Mesendoderm (in vitro differentiated cells): Measurements from ENCODE around the gene TSSK3.

Source experiments
- DNase-seq: peaks from one replicate; pipeline ENCODE4 v3.0.0; 2013
- H2AK5ac ChIP-seq: 2 replicates; pipeline ENCODE4 v1.6.1; 2013; ENCODE audit warnings: low read length, inconsistent platforms
- H2BK120ac ChIP-seq: 2 replicates; pipeline ENCODE4 v1.6.1; 2013; ENCODE audit warnings: low read depth, mild to moderate bottlenecking, low read length, moderate library complexity, mixed read lengths
- H2BK15ac ChIP-seq: replicated peaks from 2 replicates; pipeline ENCODE4 v1.6.1; 2013; ENCODE audit warnings: low read depth, mild to moderate bottlenecking, moderate library complexity
- H2BK5ac ChIP-seq: 2 replicates; pipeline ENCODE4 v1.6.1; 2013; ENCODE audit warnings: low read length, inconsistent platforms
- H3K18ac ChIP-seq: 2 replicates; pipeline ENCODE4 v1.6.1; 2013; ENCODE audit warnings: mild to moderate bottlenecking, low read length, mixed read lengths
- H3K23ac ChIP-seq: one replicate; pipeline ENCODE4 v1.6.1; 2013; ENCODE audit warnings: low read length
- H3K27ac ChIP-seq: 2 replicates; pipeline ENCODE4 v1.5.1; 2013; ENCODE audit warnings: low read depth, mild to moderate bottlenecking, inconsistent platforms, low read length, moderate library complexity
- H3K27me3 ChIP-seq: 2 replicates; pipeline ENCODE4 v1.6.1; 2013; ENCODE audit warnings: low read length, control low read depth, mild to moderate bottlenecking, inconsistent platforms; ENCODE audit not compliant: insufficient read depth, poor library complexity
- H3K36me3 ChIP-seq: 2 replicates; pipeline ENCODE4 v1.6.1; 2013; ENCODE audit warnings: low read length, inconsistent platforms; ENCODE audit not compliant: control insufficient read depth, insufficient read depth
- H3K4ac ChIP-seq: one replicate; pipeline ENCODE4 v1.6.1; 2013; ENCODE audit warnings: low read depth, mild to moderate bottlenecking, low read length, moderate library complexity
- H3K4me1 ChIP-seq: 2 replicates; pipeline ENCODE4 v1.6.1; 2013; ENCODE audit warnings: low read depth, low read length, inconsistent platforms; ENCODE audit not compliant: control insufficient read depth
- H3K4me2 ChIP-seq: 2 replicates; pipeline ENCODE4 v1.6.1; 2013; ENCODE audit warnings: low read length
- H3K4me3 ChIP-seq: 2 replicates; pipeline ENCODE4 v1.5.1; 2013; ENCODE audit warnings: mild to moderate bottlenecking, low read length
- H3K56ac ChIP-seq: one replicate; pipeline ENCODE4 v1.6.1; 2013; ENCODE audit warnings: low read length
- H3K79me1 ChIP-seq: 2 replicates; pipeline ENCODE4 v1.6.1; 2013; ENCODE audit warnings: low read length, inconsistent platforms
- H3K79me2 ChIP-seq: 2 replicates; pipeline ENCODE4 v1.6.1; 2013; ENCODE audit warnings: mild to moderate bottlenecking, low read length; ENCODE audit not compliant: control insufficient read depth, insufficient read depth
- H3K9ac ChIP-seq: 2 replicates; pipeline ENCODE4 v1.6.1; 2013; ENCODE audit warnings: low read length, inconsistent platforms
- H4K5ac ChIP-seq: one replicate; pipeline ENCODE4 v1.6.1; 2013; ENCODE audit warnings: low read length
- H4K8ac ChIP-seq: one replicate; pipeline ENCODE4 v1.6.1; 2013; ENCODE audit warnings: low read depth, mild to moderate bottlenecking, control low read depth, low read length, moderate library complexity
- WGBS: extraction: QIAGEN DNeasy Blood & Tissue Kit; methylation state at CpG from one replicate; pipeline ENCODE4 v1.1.7; 2013; ENCODE audit warnings: low lambda C conversion rate, missing lambda C conversion rate; ENCODE audit not compliant: insufficient coverage; ENCODE audit errors: extremely low coverage; 5-methylcytosine and 5-hydroxymethylcytosine counted together

Gene TSSK3

GRCh38 chr1:32350785-32351398 lies 11.4 kb upstream of the TSSK3 start:
- no peak overlapping the region for H2AK5ac ChIP-seq
- H2BK120ac ChIP-seq: no peak overlapping the region

DNA sequence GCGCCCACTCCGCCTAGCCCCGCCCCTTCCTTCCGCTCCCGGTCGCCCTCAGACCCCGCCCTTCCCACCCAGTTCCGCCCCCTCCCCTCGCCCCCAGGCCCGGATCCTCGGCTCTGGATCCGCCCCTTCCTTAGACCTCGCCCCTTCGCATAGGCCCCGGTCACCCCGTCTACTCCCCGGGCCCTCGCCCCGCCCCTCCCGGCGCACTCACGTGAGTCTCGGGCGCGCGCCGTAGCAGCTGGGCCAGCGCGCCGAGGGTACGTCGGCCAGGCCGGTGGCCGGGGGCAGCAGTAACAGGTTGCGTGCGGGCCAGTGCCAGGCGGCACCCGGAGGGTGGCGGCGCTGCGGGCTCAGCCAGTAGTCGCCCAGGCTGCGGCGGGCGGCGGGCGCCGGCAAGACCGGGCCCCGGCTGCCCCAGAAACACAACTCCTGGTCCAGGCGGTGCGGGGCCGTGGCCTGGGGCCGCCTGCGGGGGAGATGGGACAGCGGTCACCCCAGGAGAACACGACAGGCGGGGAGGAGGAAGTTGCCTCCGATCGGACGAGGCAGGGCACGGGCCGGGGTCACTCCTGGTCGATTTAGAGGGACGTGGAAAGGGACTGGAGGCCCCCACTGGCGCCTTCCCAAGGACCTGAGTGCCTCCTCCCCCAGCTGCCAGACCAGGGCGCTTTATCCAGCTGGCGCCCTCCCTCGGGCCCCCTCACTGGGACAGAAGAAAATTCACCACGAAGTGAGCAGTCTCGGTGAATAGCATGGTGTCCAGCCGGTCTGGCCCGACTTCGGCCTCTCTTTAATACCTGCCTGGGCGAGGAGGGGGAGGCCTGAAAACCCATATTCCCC lies 10.7 kb upstream of the TSSK3 start:
- Histone ChIP-seq H3K4me2 (peak overlapping the region; percentile 75), H2AK5ac (no peak overlapping the region), H3K18ac (peak overlapping the region; percentile 85), H2BK5ac (no peak overlapping the region), H4K5ac (no peak overlapping the region), H3K79me2 (no peaks in the 10 kb centered on the region), H3K27me3 (no peaks in the 10 kb centered on the region), H2BK120ac (no peak overlapping the region), H3K4ac (peak overlapping the region; percentile 63), H3K4me3 (peak overlapping the region; percentile 80), H4K8ac (no peak overlapping the region), H3K56ac (peak overlapping the region; percentile 93), H3K9ac (peak overlapping the region; percentile 90), H3K23ac (peak overlapping the region; percentile 97), H3K79me1 (no peaks in the 10 kb centered on the region), H3K27ac (peak overlapping the region; percentile 55), H2BK15ac (no peak overlapping the region), H3K36me3 (no peaks in the 10 kb centered on the region), H3K4me1 (no peaks in the 10 kb centered on the region)
- no CpG with 5 or more reads among the region's 75 CpGs for WGBS
- DNase-seq: peak; percentile 97

More at GRCh38 chr1:32350785-32351398, 11.4 kb upstream of the TSSK3 start:
- WGBS: no CpG with 5 or more reads among the region's 28 CpGs
- Histone ChIP-seq H4K8ac (no peak overlapping the region), H3K27me3 (no peaks in the 10 kb centered on the region), H3K56ac (peak overlapping the region; percentile 91), H2BK5ac (no peak overlapping the region), H4K5ac (no peak overlapping the region), H3K4me3 (peak overlapping the region; percentile 80), H3K4me2 (peak overlapping the region; percentile 61), H3K4ac (no peak overlapping the region), H3K23ac (no peak overlapping the region), H3K36me3 (no peaks in the 10 kb centered on the region), H3K9ac (peak overlapping the region; percentile 72), H3K79me1 (no peaks in the 10 kb centered on the region), H3K79me2 (no peaks in the 10 kb centered on the region), H3K4me1 (no peaks in the 10 kb centered on the region), H3K18ac (no peak overlapping the region), H3K27ac (peak overlapping the region; percentile 38), H2BK15ac (no peak overlapping the region)
- peak; percentile 82 for DNase-seq

DNA sequence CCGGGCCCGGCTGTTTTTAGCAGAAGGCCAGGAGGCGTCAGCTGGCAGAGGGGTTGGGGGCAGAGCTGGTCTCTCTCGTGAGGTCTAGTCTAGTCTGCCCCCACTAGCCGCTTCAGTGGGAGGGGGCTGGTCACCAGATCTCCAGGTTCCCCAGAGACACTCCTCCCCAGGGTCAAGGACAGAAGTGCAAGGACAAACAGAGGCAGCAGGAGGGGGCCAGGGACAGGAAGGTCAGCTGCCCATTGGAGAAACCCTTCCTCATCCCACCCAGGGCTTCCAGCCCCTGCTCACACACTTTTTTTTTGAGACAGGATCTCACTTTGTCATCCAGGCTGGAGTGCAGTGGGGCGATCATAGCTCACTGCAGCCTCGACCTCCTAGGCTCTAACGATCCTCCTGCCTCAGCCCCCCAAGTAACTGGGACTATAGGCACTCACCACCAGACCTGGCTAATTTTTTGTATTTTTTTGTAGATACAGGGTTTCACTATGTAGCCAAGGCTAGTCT lies 10.0 kb upstream of the TSSK3 start:
- H3K23ac ChIP-seq: no peak overlapping the region
- no peak overlapping the region for H4K5ac ChIP-seq
- no peak for DNase-seq
- H2BK15ac ChIP-seq: no peak overlapping the region
- no peaks in the 10 kb centered on the region for H3K36me3 ChIP-seq
- H3K18ac ChIP-seq: no peak overlapping the region
- no peaks in the 10 kb centered on the region for H3K79me1 ChIP-seq
- H3K56ac ChIP-seq: peak overlapping the region; percentile 93
- peak overlapping the region; percentile 90 for H3K9ac ChIP-seq
- H3K27me3 ChIP-seq: no peaks in the 10 kb centered on the region
- peak overlapping the region; percentile 55 for H3K27ac ChIP-seq
- peak overlapping the region; percentile 75 for H3K4me2 ChIP-seq
- H3K4me1 ChIP-seq: no peaks in the 10 kb centered on the region
- H4K8ac ChIP-seq: no peak overlapping the region
- WGBS: no CpG with 5 or more reads among the region's 8 CpGs
- no peak overlapping the region for H2BK120ac ChIP-seq
- H2BK5ac ChIP-seq: no peak overlapping the region
- no peaks in the 10 kb centered on the region for H3K79me2 ChIP-seq
- H3K4me3 ChIP-seq: no peak overlapping the region
- no peak overlapping the region for H2AK5ac ChIP-seq
- H3K4ac ChIP-seq: peak overlapping the region; percentile 9

GRCh38 chr1:32352831-32353383 lies 9.4 kb upstream of the TSSK3 start:
- Histone ChIP-seq H4K5ac (no peak overlapping the region), H3K4ac (no peak overlapping the region), H3K4me2 (no peak overlapping the region), H2BK5ac (no peak overlapping the region), H3K27ac (no peak overlapping the region), H3K56ac (no peak overlapping the region), H2AK5ac (no peak overlapping the region), H2BK15ac (no peak overlapping the region), H3K9ac (no peak overlapping the region), H3K4me1 (no peaks in the 10 kb centered on the region), H3K27me3 (no peaks in the 10 kb centered on the region), H3K4me3 (no peak overlapping the region), H4K8ac (no peak overlapping the region), H2BK120ac (no peak overlapping the region), H3K79me1 (no peaks in the 10 kb centered on the region), H3K36me3 (no peaks in the 10 kb centered on the region), H3K23ac (no peak overlapping the region), H3K18ac (no peak overlapping the region), H3K79me2 (no peaks in the 10 kb centered on the region)
- no peak for DNase-seq
- WGBS: no CpG with 5 or more reads among the region's 2 CpGs

GRCh38 chr1:32353431-32353830 lies 8.9 kb upstream of the TSSK3 start:
- Histone ChIP-seq H2BK15ac (no peak overlapping the region), H3K79me2 (no peaks in the 10 kb centered on the region), H3K4ac (no peak overlapping the region), H3K4me2 (no peak overlapping the region), H3K27ac (no peak overlapping the region), H3K56ac (peak overlapping the region; percentile 47), H3K36me3 (no peaks in the 10 kb centered on the region), H3K4me1 (no peaks in the 10 kb centered on the region), H3K27me3 (no peaks in the 10 kb centered on the region), H3K9ac (no peak overlapping the region), H2AK5ac (no peak overlapping the region), H3K4me3 (no peak overlapping the region), H2BK120ac (no peak overlapping the region), H2BK5ac (no peak overlapping the region), H4K8ac (no peak overlapping the region), H3K79me1 (no peaks in the 10 kb centered on the region), H3K23ac (no peak overlapping the region), H3K18ac (no peak overlapping the region), H4K5ac (no peak overlapping the region)
- DNase-seq: no peak
- no CpG with 5 or more reads among the region's 2 CpGs for WGBS
